Measurements from ENCODE around the gene PDLIM7.

The PDLIM7 gene, protein sequence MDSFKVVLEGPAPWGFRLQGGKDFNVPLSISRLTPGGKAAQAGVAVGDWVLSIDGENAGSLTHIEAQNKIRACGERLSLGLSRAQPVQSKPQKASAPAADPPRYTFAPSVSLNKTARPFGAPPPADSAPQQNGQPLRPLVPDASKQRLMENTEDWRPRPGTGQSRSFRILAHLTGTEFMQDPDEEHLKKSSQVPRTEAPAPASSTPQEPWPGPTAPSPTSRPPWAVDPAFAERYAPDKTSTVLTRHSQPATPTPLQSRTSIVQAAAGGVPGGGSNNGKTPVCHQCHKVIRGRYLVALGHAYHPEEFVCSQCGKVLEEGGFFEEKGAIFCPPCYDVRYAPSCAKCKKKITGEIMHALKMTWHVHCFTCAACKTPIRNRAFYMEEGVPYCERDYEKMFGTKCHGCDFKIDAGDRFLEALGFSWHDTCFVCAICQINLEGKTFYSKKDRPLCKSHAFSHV

DNA sequence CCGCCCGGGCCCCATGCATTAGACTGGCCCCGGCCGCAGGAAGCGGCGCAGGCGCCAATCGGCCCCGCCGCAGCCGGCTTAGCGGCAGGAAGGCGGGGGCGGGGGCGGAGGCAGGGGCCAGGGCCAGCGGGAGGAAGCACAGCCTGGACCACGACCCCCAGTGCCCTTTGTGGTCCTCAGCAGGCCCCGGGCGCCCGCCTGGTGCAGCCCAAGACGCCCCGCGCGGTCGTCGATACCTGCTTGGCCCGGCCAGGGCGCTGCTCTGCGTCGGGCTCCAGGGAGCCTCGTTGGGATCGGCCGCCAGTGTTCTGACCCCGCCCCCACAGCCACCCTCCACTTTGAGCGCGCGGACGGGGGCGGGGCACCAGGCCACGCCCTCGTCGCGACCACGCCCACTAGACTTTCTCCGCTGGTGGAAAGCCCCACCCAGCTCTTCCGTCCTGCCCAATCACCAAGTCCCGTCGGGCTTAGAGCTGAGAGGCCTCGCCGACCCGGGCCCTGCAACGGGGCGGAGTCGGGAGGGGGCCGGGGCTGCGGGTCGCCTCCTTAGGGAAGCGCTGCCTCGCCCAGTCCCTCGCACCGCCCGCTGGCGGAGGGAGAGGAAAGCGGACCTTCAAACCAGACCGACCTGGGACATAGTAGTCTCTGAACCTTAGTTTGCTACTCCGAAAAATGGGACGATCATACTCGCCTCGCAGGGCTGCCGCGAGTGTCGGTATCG is at the start of gene PDLIM7:
Gene PDLIM7, minus strand, starts transcription at position 313 of the 721 bp plus-strand sequence. CDS start 1,092 bp downstream, outside the sequence.
- TF ChIP-seq, protein P1, sequence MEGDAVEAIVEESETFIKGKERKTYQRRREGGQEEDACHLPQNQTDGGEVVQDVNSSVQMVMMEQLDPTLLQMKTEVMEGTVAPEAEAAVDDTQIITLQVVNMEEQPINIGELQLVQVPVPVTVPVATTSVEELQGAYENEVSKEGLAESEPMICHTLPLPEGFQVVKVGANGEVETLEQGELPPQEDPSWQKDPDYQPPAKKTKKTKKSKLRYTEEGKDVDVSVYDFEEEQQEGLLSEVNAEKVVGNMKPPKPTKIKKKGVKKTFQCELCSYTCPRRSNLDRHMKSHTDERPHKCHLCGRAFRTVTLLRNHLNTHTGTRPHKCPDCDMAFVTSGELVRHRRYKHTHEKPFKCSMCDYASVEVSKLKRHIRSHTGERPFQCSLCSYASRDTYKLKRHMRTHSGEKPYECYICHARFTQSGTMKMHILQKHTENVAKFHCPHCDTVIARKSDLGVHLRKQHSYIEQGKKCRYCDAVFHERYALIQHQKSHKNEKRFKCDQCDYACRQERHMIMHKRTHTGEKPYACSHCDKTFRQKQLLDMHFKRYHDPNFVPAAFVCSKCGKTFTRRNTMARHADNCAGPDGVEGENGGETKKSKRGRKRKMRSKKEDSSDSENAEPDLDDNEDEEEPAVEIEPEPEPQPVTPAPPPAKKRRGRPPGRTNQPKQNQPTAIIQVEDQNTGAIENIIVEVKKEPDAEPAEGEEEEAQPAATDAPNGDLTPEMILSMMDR (IDR thresholded peaks at IDR 0.05) = no peak
- H3K27ac ChIP-seq = peak within 1 kb of the TSS; percentile 91 to 100
- DNase-seq (ENCODE audit: low spot score) = peak; percentile 97
- peak within 1 kb of the TSS; percentile 98 for H3K4me3 ChIP-seq

DNA sequence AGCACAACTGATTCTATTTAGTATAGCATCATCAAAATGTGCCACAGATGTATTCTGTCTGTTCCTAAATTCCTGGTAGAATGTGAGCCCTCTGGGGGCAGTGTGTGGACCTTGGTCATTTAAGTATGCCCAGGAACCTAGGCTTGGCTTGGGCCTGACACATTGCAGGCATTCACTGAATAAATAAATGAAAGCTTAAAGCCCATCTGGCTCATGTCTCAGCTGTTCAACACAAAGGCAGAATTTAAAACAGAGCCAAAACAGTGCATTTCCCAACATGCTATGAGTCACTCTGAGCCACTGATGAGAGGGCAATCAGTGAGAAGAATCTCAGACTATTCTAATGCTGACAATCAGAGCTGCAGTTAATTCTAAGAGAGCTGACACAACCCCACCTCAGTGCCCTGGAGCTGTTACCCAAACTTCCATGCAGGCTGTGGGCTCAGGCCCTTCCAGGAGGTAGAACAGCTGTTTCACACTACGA is 48.9 kb upstream of the PDLIM7 start:
- TF ChIP-seq, protein P1 (IDR thresholded peaks at IDR 0.05) = no peak
- Histone ChIP-seq H3K27ac (peak overlapping the region; percentile 79 to 96), H3K4me3 (peak overlapping the region; percentile 54)
- DNase-seq (ENCODE audit: low spot score) = peak; percentile 84

DNA sequence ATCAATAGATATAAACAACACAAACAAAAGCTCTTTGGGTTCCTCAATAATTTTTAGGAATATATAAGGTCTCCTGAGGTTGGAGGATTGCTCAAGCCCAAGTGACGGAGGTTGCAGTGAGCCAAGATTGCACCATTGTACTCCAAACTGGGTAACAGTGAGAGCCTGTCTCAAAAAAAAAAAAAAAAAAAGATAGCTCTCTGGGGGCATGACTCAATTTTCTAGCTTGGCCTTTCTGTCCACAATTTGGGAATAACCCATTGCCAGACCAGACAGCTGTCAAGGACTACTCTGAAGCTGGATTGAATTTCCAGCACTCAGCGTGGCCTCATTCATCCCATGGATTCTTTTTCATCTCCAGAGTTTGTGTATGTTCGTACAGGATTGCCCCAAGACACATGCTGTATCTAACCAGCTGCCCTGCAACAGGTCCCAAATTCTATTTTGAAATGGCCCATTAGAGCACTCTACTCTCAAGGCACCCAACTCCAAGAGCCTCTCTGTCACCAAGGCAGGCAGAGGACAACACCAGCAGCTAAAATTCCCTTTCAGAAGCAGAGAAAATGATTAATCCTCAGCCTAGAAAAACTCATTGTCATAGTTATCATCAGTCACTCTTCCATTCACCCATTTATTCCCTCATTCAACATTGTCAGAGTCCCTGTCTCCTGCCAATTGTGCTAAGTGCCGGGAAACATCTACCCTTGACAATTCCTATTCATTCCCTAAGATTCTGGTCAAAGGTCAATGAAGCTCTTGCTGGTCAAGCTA is 48.3 kb upstream of the PDLIM7 start:
- H3K27ac ChIP-seq = peak overlapping the region; percentile 79 to 96
- DNase-seq (ENCODE audit: low spot score) = peak; percentile 84
- TF ChIP-seq, protein P1 (IDR thresholded peaks at IDR 0.05) = no peak
- peak overlapping the region; percentile 54 for H3K4me3 ChIP-seq

DNA sequence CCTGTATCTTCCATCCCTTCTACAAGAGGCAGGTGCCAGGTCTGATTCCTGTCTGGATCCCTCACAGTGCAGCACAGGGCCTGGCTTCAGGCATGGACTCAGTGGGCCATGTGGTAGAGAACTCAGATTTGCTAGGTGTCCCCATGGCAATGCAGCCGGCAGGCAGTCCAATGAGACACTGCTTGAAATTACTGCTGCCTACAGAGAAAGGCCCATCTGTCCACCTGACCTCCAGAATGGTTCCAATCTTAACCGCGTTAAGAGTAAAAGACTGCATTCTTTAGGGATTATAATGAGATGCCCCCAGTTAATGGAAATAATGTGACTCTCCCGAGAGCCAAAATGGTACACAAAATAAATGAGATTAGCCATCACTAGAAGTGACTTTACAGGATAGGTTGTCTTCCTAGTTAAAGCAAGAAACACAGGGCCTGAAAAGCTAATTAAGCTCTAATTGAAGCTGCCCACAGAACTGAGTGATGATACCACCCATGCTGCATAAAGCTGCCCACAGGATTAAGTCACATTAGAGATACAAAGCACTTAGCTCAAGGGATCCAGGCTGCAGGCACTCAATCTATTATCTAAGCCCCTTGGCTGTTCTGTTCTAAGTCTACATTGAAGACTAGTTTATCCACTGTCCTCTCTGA is 45.5 kb upstream of the PDLIM7 start:
- Histone ChIP-seq H3K4me3 (no peak overlapping the region), H3K27ac (peak overlapping the region in 1 of 2 donors; percentile 17)
- DNase-seq (ENCODE audit: low spot score) = no peak
- TF ChIP-seq, protein P1 (IDR thresholded peaks at IDR 0.05) = no peak

DNA sequence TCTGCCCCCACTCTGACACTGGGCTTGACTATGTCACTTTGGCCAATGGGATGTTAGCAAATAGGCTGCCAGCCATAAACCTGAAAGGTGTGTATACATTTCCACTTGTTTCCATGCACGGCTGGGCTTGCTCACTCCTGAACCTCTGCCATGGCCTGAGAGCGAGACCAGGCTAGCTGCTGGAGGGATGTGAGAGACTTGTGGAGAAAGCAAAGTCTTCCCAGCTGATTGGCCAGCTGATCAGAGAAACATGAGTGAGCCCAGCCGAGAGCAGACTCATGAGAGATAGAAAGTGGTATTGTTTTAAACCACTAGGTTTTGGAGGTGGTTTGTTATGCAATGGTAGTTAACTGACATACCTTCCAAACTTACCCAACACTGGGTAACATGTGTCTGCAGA is 43.0 kb upstream of the PDLIM7 start:
- TF ChIP-seq, protein P1 (IDR thresholded peaks at IDR 0.05) = no peak
- no peak for DNase-seq (ENCODE audit: low spot score)
- peak overlapping the region; percentile 32 to 53 for H3K27ac ChIP-seq
- H3K4me3 ChIP-seq = no peak overlapping the region

DNA sequence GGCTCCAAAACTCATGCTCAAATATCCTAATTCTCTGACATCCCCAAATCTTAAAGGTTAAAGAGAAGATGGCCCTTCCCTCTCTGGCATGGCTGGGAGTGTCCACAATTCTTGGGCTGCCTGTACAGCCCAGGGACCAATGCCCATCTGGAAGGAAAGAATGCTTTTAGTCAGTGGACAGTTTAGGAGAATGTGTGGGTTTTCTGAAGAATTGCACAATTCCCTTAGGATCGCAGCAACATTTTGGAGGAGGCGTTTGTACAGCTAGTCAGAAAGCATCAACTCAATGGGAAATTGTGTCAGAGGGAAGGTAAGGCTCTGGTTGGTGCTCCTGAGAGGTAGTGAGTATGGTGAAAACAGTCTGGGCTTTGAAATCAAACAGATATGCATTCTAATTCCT is 42.0 kb upstream of the PDLIM7 start:
- H3K27ac ChIP-seq = peak overlapping the region; percentile 32 to 83
- TF ChIP-seq, protein P1 (IDR thresholded peaks at IDR 0.05) = no peak
- H3K4me3 ChIP-seq = no peak overlapping the region
- no peak for DNase-seq (ENCODE audit: low spot score)

All from coronary artery (tissue), 2 donors.